ENCODE data around the gene RPAP2.

The RPAP2 gene

GRCh38 chr1:92306020-92306419, 7.2 kb downstream of the RPAP2 start:
- no peak for TF ChIP-seq CTCF (IDR thresholded peaks at IDR 0.05; ENCODE audit: borderline replicate concordance, extremely low read depth, low read length, poor library complexity, severe bottlenecking)
- no peak for TF ChIP-seq EZH2 (IDR thresholded peaks at IDR 0.05; ENCODE audit: borderline replicate concordance, low read depth, low read length, severe bottlenecking)

DNA sequence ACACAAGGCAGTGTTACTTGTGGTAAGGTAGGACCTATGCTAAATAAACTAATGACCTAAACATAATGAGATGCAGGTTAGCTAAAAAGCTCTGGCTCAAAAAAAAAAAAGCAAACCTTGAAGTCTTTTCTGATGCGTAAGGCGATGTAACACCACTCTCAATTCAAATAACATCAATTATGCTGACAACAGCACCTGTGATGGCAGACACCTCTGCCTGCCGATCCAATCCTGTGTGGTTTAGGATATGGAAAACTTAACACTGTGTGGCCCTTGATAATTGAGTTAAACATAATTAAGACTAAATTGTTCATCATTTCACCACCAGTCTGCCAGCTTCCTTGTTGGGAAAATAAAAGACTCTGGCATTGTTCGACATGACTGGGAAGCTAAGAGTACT, 9.1 kb downstream of the RPAP2 start:
- no peaks in the 10 kb centered on the region for H3K4me1 ChIP-seq (ENCODE audit: insufficient read depth, low read length)
- no peak overlapping the region for H2AFZ ChIP-seq (ENCODE audit: low read depth, low read length)
- no peak overlapping the region for H3K9ac ChIP-seq (ENCODE audit: low read depth, low read length)
- no peaks in the 10 kb centered on the region for H4K20me1 ChIP-seq (ENCODE audit: insufficient read depth, low read length)
- H3K27me3 ChIP-seq (ENCODE audit: insufficient read depth, low read length, poor library complexity), result no peaks in the 10 kb centered on the region
- no peak overlapping the region for H3K4me2 ChIP-seq (ENCODE audit: insufficient read depth, low read length)
- no peak for DNase-seq
- H3K27ac ChIP-seq (ENCODE audit: low read length), result no peak overlapping the region
- TF ChIP-seq EZH2 (IDR thresholded peaks at IDR 0.05; ENCODE audit: borderline replicate concordance, low read depth, low read length, severe bottlenecking) (no peak), CTCF (IDR thresholded peaks at IDR 0.05; ENCODE audit: borderline replicate concordance, extremely low read depth, low read length, poor library complexity, severe bottlenecking) (no peak)
- no peak for ATAC-seq (ENCODE audit: insufficient read depth, low read depth)
- H3K79me2 ChIP-seq (ENCODE audit: insufficient read depth, low read length), result peaks cover 3% of the 10 kb centered on the region; the same call in 1 of the 2 replicates
- H3K4me3 ChIP-seq (ENCODE audit: low read depth in 1 of 2, low read length in 2 of 2), result no peak overlapping the region
- H3K36me3 ChIP-seq (ENCODE audit: insufficient read depth, low read length), result peaks cover 65% of the 10 kb centered on the region
- no peaks in the 10 kb centered on the region for H3K9me3 ChIP-seq (ENCODE audit: insufficient read depth, low read length, severe bottlenecking)

More at GRCh38 chr1:92306020-92306419, 7.2 kb downstream of the RPAP2 start:
- Histone ChIP-seq H4K20me1 (ENCODE audit: insufficient read depth, low read length) (no peaks in the 10 kb centered on the region), H3K4me3 (ENCODE audit: low read depth in 1 of 2, low read length in 2 of 2) (no peak overlapping the region), H3K27me3 (ENCODE audit: insufficient read depth, low read length, poor library complexity) (no peaks in the 10 kb centered on the region), H3K4me1 (ENCODE audit: insufficient read depth, low read length) (peaks cover 9% of the 10 kb centered on the region), H3K4me2 (ENCODE audit: insufficient read depth, low read length) (no peak overlapping the region), H3K27ac (ENCODE audit: low read length) (no peak overlapping the region), H2AFZ (ENCODE audit: low read depth, low read length) (no peak overlapping the region), H3K79me2 (ENCODE audit: insufficient read depth, low read length) (peaks cover 15% of the 10 kb centered on the region), H3K9ac (ENCODE audit: low read depth, low read length) (no peak overlapping the region), H3K36me3 (ENCODE audit: insufficient read depth, low read length) (peaks cover 58% of the 10 kb centered on the region), H3K9me3 (ENCODE audit: insufficient read depth, low read length, severe bottlenecking) (no peaks in the 10 kb centered on the region)
- no peak for DNase-seq
- ATAC-seq (ENCODE audit: insufficient read depth, low read depth), result no peak

DNA sequence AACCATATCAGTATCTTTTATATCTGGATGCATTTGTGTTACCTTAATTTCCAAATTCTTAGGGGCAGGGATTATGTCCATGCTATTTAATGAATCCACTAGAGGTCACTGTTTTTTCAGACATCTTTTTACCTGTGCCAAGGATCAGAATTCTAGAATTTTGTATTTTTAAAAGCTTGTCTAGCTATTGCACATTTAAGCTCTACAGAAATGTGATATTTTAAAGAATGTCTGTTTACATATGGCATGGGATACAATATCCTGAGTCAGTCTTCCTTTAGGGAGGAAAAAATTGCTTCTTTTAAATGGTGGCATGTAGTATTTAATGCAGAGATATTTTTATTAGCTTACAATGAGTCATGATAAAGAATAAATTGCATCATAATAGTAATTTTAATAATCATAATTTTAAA, 11.3 kb downstream of the RPAP2 start:
- no peak overlapping the region for H3K9ac ChIP-seq (ENCODE audit: low read depth, low read length)
- DNase-seq, result no peak
- no peaks in the 10 kb centered on the region for H4K20me1 ChIP-seq (ENCODE audit: insufficient read depth, low read length)
- H2AFZ ChIP-seq (ENCODE audit: low read depth, low read length), result no peak overlapping the region
- H3K4me1 ChIP-seq (ENCODE audit: insufficient read depth, low read length), result no peaks in the 10 kb centered on the region
- no peak overlapping the region for H3K4me3 ChIP-seq (ENCODE audit: low read depth in 1 of 2, low read length in 2 of 2)
- peak; percentile 86 for ATAC-seq (ENCODE audit: insufficient read depth, low read depth)
- peaks cover 48% of the 10 kb centered on the region for H3K36me3 ChIP-seq (ENCODE audit: insufficient read depth, low read length)
- no peak overlapping the region for H3K4me2 ChIP-seq (ENCODE audit: insufficient read depth, low read length)
- peak overlapping the region; percentile 46; the same call in 1 of the 2 replicates for H3K27ac ChIP-seq (ENCODE audit: low read length)
- no peaks in the 10 kb centered on the region for H3K27me3 ChIP-seq (ENCODE audit: insufficient read depth, low read length, poor library complexity)
- no peaks in the 10 kb centered on the region for H3K79me2 ChIP-seq (ENCODE audit: insufficient read depth, low read length)
- no peak for TF ChIP-seq EZH2 (IDR thresholded peaks at IDR 0.05; ENCODE audit: borderline replicate concordance, low read depth, low read length, severe bottlenecking)
- TF ChIP-seq CTCF (IDR thresholded peaks at IDR 0.05; ENCODE audit: borderline replicate concordance, extremely low read depth, low read length, poor library complexity, severe bottlenecking), result peak; percentile 81
- H3K9me3 ChIP-seq (ENCODE audit: insufficient read depth, low read length, severe bottlenecking), result no peaks in the 10 kb centered on the region

GRCh38 chr1:92314024-92314423, 15.2 kb downstream of the RPAP2 start:
- TF ChIP-seq CTCF (IDR thresholded peaks at IDR 0.05; ENCODE audit: borderline replicate concordance, extremely low read depth, low read length, poor library complexity, severe bottlenecking) (no peak), EZH2 (IDR thresholded peaks at IDR 0.05; ENCODE audit: borderline replicate concordance, low read depth, low read length, severe bottlenecking) (no peak)
- H4K20me1 ChIP-seq (ENCODE audit: insufficient read depth, low read length), result no peaks in the 10 kb centered on the region
- H3K27ac ChIP-seq (ENCODE audit: low read length), result no peak overlapping the region
- H3K4me3 ChIP-seq (ENCODE audit: low read depth in 1 of 2, low read length in 2 of 2), result no peak overlapping the region
- DNase-seq (no peak), ATAC-seq (ENCODE audit: insufficient read depth, low read depth) (no peak)
- peaks cover 26% of the 10 kb centered on the region for H3K36me3 ChIP-seq (ENCODE audit: insufficient read depth, low read length)
- no peak overlapping the region for H3K9ac ChIP-seq (ENCODE audit: low read depth, low read length)
- H2AFZ ChIP-seq (ENCODE audit: low read depth, low read length), result no peak overlapping the region
- no peak overlapping the region for H3K4me2 ChIP-seq (ENCODE audit: insufficient read depth, low read length)
- no peaks in the 10 kb centered on the region for H3K79me2 ChIP-seq (ENCODE audit: insufficient read depth, low read length)
- no peaks in the 10 kb centered on the region for H3K27me3 ChIP-seq (ENCODE audit: insufficient read depth, low read length, poor library complexity)
- no peaks in the 10 kb centered on the region for H3K9me3 ChIP-seq (ENCODE audit: insufficient read depth, low read length, severe bottlenecking)
- H3K4me1 ChIP-seq (ENCODE audit: insufficient read depth, low read length), result peaks cover 8% of the 10 kb centered on the region

Data from DND-41 (cell line).